Articular chondrocyte of knee joint (primary cell): ENCODE measurements around the gene PROB1. TPM values are rescaled to one million over a fixed set of nuclear protein-coding genes. Genes with fewer than 3 reads are reported as not detected.

Experiments
- total RNA-seq: library from RNA; depleted of rRNA; stranded (reverse); fragments of >200 nt; gene quantifications from 2 replicates; pipeline ENCODE4 v1.2.3, GENCODE V29; 2012

The PROB1 gene
- total RNA-seq, result 0.76 and 0.78 TPM in 2 replicates

GRCh38 chr5:139394654-139395566 lies at the start of gene PROB1:
TSS of gene PROB1 (minus strand) at chr5:139395104. CDS start at chr5:139395081, 23 bp downstream.

DNA sequence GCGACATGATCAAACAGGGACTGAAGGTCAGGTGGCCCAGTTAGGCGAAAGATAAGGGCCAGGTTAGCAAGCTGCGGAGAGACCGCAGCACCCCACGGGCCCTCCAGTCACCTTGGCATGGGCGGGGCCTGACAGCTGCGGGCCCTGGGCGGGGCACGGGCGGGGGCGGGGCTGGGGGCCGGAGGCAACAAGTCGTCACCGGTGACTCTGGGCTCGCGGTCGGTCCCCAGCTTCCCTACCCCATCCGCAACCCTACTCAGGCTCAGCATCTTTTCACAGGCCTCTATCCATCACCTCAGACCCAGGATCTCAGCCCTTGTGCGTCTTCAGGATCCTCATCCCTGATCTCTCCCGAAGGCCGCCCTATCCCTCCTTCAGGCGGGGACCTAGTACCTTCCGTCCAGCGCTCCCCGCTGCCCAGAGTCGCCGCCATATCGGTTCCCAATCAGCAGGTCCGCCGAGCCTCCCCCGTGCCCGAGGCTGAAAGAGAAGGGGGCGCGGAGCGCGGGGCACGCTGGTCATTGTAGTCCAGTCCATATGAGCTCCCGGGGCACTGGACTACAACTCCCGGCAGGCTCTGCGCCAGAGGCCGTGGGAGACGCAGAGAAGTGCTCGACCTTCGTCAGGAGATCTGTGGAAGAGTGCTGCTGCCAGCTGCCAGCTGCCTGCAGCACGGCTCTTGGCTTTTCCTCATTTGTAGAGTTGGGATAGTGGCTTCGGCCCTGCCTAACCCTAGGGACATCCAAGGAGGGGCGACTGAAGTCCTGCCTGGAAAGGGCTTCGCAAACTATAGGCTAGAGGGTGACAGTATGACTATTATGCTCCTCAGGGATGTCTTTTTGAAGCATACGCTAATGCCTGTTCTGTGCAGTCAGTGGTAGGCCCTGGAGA lies 44.4 kb upstream of the PROB1 start, which contains the start of gene DNAJC18:
Gene DNAJC18 (minus strand): TSS at position 513 of the 891 bp plus-strand sequence. CDS start 80 bp downstream, at position 433.

GRCh38 chr5:139403787-139404483 lies 9.0 kb upstream of the PROB1 start, which contains the start of gene SPATA24:
TSS of gene SPATA24 (minus strand) at chr5:139404089. CDS start at chr5:139404060, 29 bp downstream.

GRCh38 chr5:139389701-139390638 lies 4.9 kb downstream of the PROB1 start, which contains the start of gene MZB1:
TSS of gene MZB1 (minus strand) at chr5:139389913. CDS start at chr5:139389856, 57 bp downstream.

DNA sequence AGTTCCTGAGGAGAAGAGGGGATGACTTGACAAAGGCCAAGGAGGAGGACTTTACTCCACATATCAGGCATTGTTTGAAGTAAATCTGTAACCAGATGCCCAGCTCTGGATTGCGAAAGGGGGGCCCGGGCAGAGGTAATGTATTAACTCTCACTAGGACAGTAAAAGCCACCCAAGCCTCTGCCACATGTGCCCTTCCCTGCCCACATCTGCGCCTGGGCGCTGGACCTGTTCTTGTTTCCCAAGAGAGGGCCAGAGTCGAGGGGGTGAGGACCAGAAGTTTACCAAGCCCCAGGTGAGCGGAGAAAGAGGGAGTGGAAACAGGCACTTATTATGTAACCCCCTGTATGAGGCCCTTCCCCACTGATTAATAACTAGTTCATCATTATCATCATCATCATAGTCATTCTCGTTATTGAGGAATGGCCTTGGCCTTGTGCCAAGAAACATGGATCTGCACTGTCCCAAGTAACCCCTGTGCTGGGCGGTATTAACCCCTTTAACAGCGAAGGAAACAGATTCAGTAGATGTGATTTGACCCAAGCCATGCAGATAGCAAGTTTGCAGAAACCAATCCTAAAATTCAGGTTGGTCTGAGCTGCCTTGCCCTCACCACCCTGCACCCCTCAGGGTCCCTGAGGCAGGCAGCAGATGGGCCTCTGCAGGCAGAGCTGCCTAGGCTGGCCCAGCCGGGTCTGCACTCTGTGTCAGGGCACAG lies 11.5 kb downstream of the PROB1 start, which contains the start of gene SLC23A1:
Gene SLC23A1 (minus strand): TSS at position 23 of the 718 bp plus-strand sequence. CDS start 44 bp downstream, outside the sequence.

DNA sequence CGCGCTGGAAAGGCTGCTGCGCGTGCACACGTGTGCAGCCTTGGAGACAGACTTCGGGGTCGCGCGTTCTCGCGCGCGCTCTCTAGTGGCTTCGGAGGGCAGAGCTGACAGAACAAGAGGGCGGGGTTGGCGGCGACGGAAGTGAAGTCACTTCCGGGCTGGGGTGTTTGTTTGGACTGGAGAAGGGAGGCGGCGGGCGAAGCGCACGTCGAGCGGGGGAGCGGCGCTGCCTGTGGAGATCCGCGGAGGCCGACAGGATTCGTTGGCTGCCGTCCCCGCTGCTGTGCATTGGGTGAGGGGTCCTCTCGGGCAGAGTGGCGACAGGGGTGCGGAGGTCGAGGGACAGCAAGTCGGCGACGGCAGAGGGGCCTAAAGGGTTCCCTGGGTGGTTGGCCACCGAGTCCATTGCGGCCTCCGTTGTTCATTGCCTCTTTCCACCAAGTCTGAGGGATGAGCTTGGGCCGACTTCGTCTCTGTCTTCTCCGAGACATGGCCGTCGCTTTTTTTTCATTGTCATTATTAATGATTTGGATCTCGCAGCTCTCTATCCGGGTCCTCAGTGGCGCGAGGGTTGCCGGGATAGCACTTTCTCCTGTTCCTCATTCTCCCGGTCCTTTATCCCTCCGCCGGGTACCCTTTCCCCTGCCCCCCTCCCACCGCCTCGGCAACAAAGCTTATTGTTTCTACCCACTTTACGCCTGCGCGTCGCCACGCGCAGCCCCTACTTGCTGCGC lies 53.0 kb downstream of the PROB1 start, which contains the start of gene PAIP2:
Gene PAIP2 (plus strand): TSS at position 166 of the 734 bp plus-strand sequence. CDS start 21,931 bp downstream, outside the sequence.

Other genes with a start within 250 kb of the PROB1 start
- gene SIL1, start 196.7 kb downstream of the PROB1 start, total RNA-seq, result 65.1 and 69.1 TPM in 2 replicates
- 270 and 332 TPM in 2 replicates for gene MATR3, start 101.4 kb downstream of the PROB1 start, total RNA-seq
- 72.5 and 77.1 TPM in 2 replicates for gene PAIP2, start 53.2 kb downstream of the PROB1 start, total RNA-seq
- not detected in 2 replicates for gene SLC23A1, start 11.8 kb downstream of the PROB1 start, total RNA-seq
- gene MZB1, start 5.2 kb downstream of the PROB1 start, total RNA-seq, result not detected in 2 replicates
- 2.3 and 4.1 TPM in 2 replicates for gene SPATA24, start 9.0 kb upstream of the PROB1 start, total RNA-seq
- 13.4 and 14.2 TPM in 2 replicates for gene DNAJC18, start 44.4 kb upstream of the PROB1 start, total RNA-seq
- gene ECSCR, start 67.6 kb upstream of the PROB1 start, total RNA-seq, result 0.52 and 1.5 TPM in 2 replicates
- gene SMIM33, start 75.9 kb upstream of the PROB1 start, total RNA-seq, result not detected in 2 replicates
- gene STING1, start 87.7 kb upstream of the PROB1 start, total RNA-seq, result 85.7 and 90.4 TPM in 2 replicates
- 57.4 and 58.8 TPM in 2 replicates for gene UBE2D2, start 166.2 kb upstream of the PROB1 start, total RNA-seq